ENCODE results near the gene TTC24. TPM values are rescaled to one million over a fixed set of nuclear protein-coding genes. Genes with fewer than 3 reads are reported as not detected.

TTC24 gene
- polyA plus RNA-seq, 3 donors = 0.14 to 0.31 TPM; not detected in 1

GRCh38 chr1:156559086-156559796 is 20.3 kb upstream of the TTC24 start:
- no peak overlapping the region for H3K4me3 Mint-ChIP-seq
- H3K36me3 ChIP-seq (replicated peaks in 1 of 2; ENCODE audit: control insufficient read depth in 1 of 2, insufficient read depth in 2 of 2, low read length in 2 of 2) = peaks cover 27 to 62% of the 10 kb centered on the region in 2 donors
- peaks cover 0 to 3% (median 3%) of the 10 kb centered on the region in 3 donors for H3K27me3 Mint-ChIP-seq (ENCODE audit: low read depth in 3 of 3)
- whole genome bisulfite sequencing (ENCODE audit: insufficient coverage) = 92% methylated on average over 5 of the region's 8 CpGs
- H3K4me1 Mint-ChIP-seq = peaks cover 18% of the 10 kb centered on the region
- intact Hi-C loops (cut with micrococcal nuclease) = loop anchor here in 1 of 2 donors (10.0 kb wide), 1 partner anchor 64 kb away; no protein-coding TSS in a partner anchor
- H3K4me1 ChIP-seq (ENCODE audit: control insufficient read depth in 1 of 2, insufficient read depth in 2 of 2, low read length in 2 of 2) = peaks cover 11% of the 10 kb centered on the region in 2 donors
- H3K79me2 ChIP-seq (ENCODE audit: insufficient read depth, low read length) = no peaks in the 10 kb centered on the region
- TF ChIP-seq CTCF (IDR thresholded peaks at IDR 0.05) = no peak
- no peak overlapping the region for H3K9ac ChIP-seq (ENCODE audit: insufficient read depth, low read length, poor library complexity, severe bottlenecking)
- no peak for DNase-seq
- peaks cover 0 to 1% (median 0%) of the 10 kb centered on the region in 7 donors for H3K9me3 Mint-ChIP-seq
- H3K27ac ChIP-seq (ENCODE audit: low read depth in 1 of 2, low read length in 2 of 2) = no peak overlapping the region
- no peaks in the 10 kb centered on the region for H3K27me3 ChIP-seq (ENCODE audit: control insufficient read depth in 2 of 2, insufficient read depth in 2 of 2, low read length in 2 of 2)
- no peaks in the 10 kb centered on the region for H4K20me1 ChIP-seq (ENCODE audit: insufficient read depth, low read length)
- no peak overlapping the region for H3K4me3 ChIP-seq (replicated peaks in 1 of 3; ENCODE audit: low read depth in 2 of 3, low read length in 3 of 3)
- H3K36me3 Mint-ChIP-seq = peaks cover 29 to 53% of the 10 kb centered on the region in 2 donors
- H3K9me3 ChIP-seq (replicated peaks in 1 of 2; ENCODE audit: control insufficient read depth in 1 of 2, insufficient read depth in 1 of 2, low read length in 2 of 2) = no peaks in the 10 kb centered on the region
- no peak overlapping the region for H2AFZ ChIP-seq (ENCODE audit: insufficient read depth, low read depth, low read length, poor library complexity, severe bottlenecking)
- H3K27ac Mint-ChIP-seq = peak overlapping the region in 1 of 7 donors; percentile 44
- H3K4me2 ChIP-seq (replicated peaks; ENCODE audit: extremely low read depth, low read length, poor library complexity, severe bottlenecking) = no peak overlapping the region

GRCh38 chr1:156559797-156560385 is 19.6 kb upstream of the TTC24 start:
- H3K4me2 ChIP-seq (replicated peaks; ENCODE audit: extremely low read depth, low read length, poor library complexity, severe bottlenecking) = no peak overlapping the region

More at GRCh38 chr1:156559797-156560385, 19.6 kb upstream of the TTC24 start:
- H3K9me3 ChIP-seq (replicated peaks in 1 of 2; ENCODE audit: control insufficient read depth in 1 of 2, insufficient read depth in 1 of 2, low read length in 2 of 2) = no peaks in the 10 kb centered on the region
- no peak overlapping the region for H3K27ac ChIP-seq (ENCODE audit: low read depth in 1 of 2, low read length in 2 of 2)
- no peaks in the 10 kb centered on the region for H3K79me2 ChIP-seq (ENCODE audit: insufficient read depth, low read length)
- peaks cover 0 to 3% (median 3%) of the 10 kb centered on the region in 3 donors for H3K27me3 Mint-ChIP-seq (ENCODE audit: low read depth in 3 of 3)
- peak overlapping the region in 1 of 7 donors; percentile 44 for H3K27ac Mint-ChIP-seq
- 86% methylated on average over 3 of the region's 5 CpGs for WGBS (ENCODE audit: insufficient coverage)
- no peak overlapping the region for H2AFZ ChIP-seq (ENCODE audit: insufficient read depth, low read depth, low read length, poor library complexity, severe bottlenecking)
- peaks cover 34 to 68% of the 10 kb centered on the region in 2 donors for H3K36me3 ChIP-seq (replicated peaks in 1 of 2; ENCODE audit: control insufficient read depth in 1 of 2, insufficient read depth in 2 of 2, low read length in 2 of 2)
- peaks cover 11% of the 10 kb centered on the region for H3K4me1 Mint-ChIP-seq
- H3K27me3 ChIP-seq (ENCODE audit: control insufficient read depth in 2 of 2, insufficient read depth in 2 of 2, low read length in 2 of 2) = no peaks in the 10 kb centered on the region
- intact Hi-C loops (cut with micrococcal nuclease) = loop anchor here in 1 of 2 donors (10.0 kb wide), 1 partner anchor 65 kb away; no protein-coding TSS in a partner anchor
- DNase-seq = no peak
- H3K9me3 Mint-ChIP-seq = peaks cover 0 to 1% (median 0%) of the 10 kb centered on the region in 7 donors
- peaks cover 32 to 55% of the 10 kb centered on the region in 2 donors for H3K36me3 Mint-ChIP-seq
- no peak overlapping the region for H3K9ac ChIP-seq (ENCODE audit: insufficient read depth, low read length, poor library complexity, severe bottlenecking)
- no peak overlapping the region for H3K4me3 ChIP-seq (replicated peaks in 1 of 3; ENCODE audit: low read depth in 2 of 3, low read length in 3 of 3)
- no peak overlapping the region for H3K4me3 Mint-ChIP-seq
- no peaks in the 10 kb centered on the region for H4K20me1 ChIP-seq (ENCODE audit: insufficient read depth, low read length)
- TF ChIP-seq CTCF (IDR thresholded peaks at IDR 0.05) = no peak
- peaks cover 4 to 5% of the 10 kb centered on the region in 2 donors for H3K4me1 ChIP-seq (ENCODE audit: control insufficient read depth in 1 of 2, insufficient read depth in 2 of 2, low read length in 2 of 2)
